Neural progenitor cell (in vitro differentiated cells): ENCODE data around the gene ZNF189. TPM values are rescaled to one million over a fixed set of nuclear protein-coding genes. Genes with fewer than 3 reads are reported as not detected.

ENCODE experiments used
- DNase-seq: peaks from one replicate; pipeline ENCODE4 v3.0.0-alpha.2; 2016; ENCODE audit warnings: low spot score
- H2AFZ ChIP-seq: fragments of 200-600 bp; sonication (generic); replicated peaks from 2 replicates; pipeline ENCODE4 v1.6.1; 2016; ENCODE audit warnings: antibody characterized with exemption
- H3F3A ChIP-seq: fragments of 200-600 bp; sonication (generic); 2 replicates; pipeline ENCODE4 v1.6.1; 2016; ENCODE audit warnings: antibody characterized with exemption, low read depth
- H3K27ac ChIP-seq: fragments of 200-600 bp; sonication (generic); 2 replicates; pipeline ENCODE4 v1.5.1; 2016; ENCODE audit warnings: mild to moderate bottlenecking
- H3K27me3 ChIP-seq: fragments of 200-600 bp; sonication (generic); 2 replicates; pipeline ENCODE4 v1.6.1; 2016; ENCODE audit warnings: mild to moderate bottlenecking, moderate library complexity
- H3K36me3 ChIP-seq: fragments of 200-600 bp; sonication (generic); 2 replicates; pipeline ENCODE4 v1.5.1; 2016
- H3K4me1 ChIP-seq: fragments of 200-600 bp; sonication (generic); 2 replicates; pipeline ENCODE4 v1.6.1; 2016; ENCODE audit warnings: mixed run types
- H3K4me2 ChIP-seq: fragments of 200-600 bp; sonication (generic); 2 replicates; pipeline ENCODE4 v1.6.1; 2016
- H3K4me3 ChIP-seq: fragments of 200-600 bp; sonication (generic); 2 replicates; pipeline ENCODE4 v1.5.1; 2016
- H3K79me2 ChIP-seq: fragments of 200-600 bp; sonication (generic); 2 replicates; pipeline ENCODE4 v1.6.1; 2016; ENCODE audit warnings: low read depth
- H3K9ac ChIP-seq: fragments of 200-600 bp; sonication (generic); 2 replicates; pipeline ENCODE4 v1.6.1; 2016
- H3K9me3 ChIP-seq: fragments of 200-600 bp; sonication (generic); 2 replicates; pipeline ENCODE4 v1.5.1; 2016; ENCODE audit warnings: low read depth
- H4K20me1 ChIP-seq: fragments of 200-600 bp; sonication (generic); 2 replicates; pipeline ENCODE4 v1.6.1; 2016; ENCODE audit warnings: low read depth
- H3K27ac Mint-ChIP-seq: 3 replicates; pipeline ENCODE4 v1.8.0; 2021; ENCODE audit warnings: mixed read lengths
- H3K27me3 Mint-ChIP-seq: 2 replicates; pipeline ENCODE4 v1.8.0; 2022; ENCODE audit warnings: low read depth, mild to moderate bottlenecking, inconsistent platforms, moderate library complexity, mixed read lengths; ENCODE audit not compliant: insufficient read depth
- H3K36me3 Mint-ChIP-seq: 3 replicates; pipeline ENCODE4 v1.8.0; 2021; ENCODE audit warnings: mixed read lengths
- H3K4me1 Mint-ChIP-seq: 3 replicates; pipeline ENCODE4 v1.8.0; 2021; ENCODE audit warnings: mixed read lengths
- H3K4me3 Mint-ChIP-seq: 3 replicates; pipeline ENCODE4 v1.8.0; 2021; ENCODE audit warnings: mild to moderate bottlenecking, moderate library complexity, mixed read lengths
- H3K9me3 Mint-ChIP-seq: 3 replicates; pipeline ENCODE4 v1.8.0; 2020; ENCODE audit warnings: mixed read lengths
- EZH2 ChIP-seq: fragments of 200-600 bp; sonication (generic); IDR thresholded peaks from 2 replicates; pipeline ENCODE4 v1.6.1; 2017; ENCODE audit warnings: antibody characterized with exemption, mild to moderate bottlenecking, moderate library complexity
- EZH2phosphoT487 ChIP-seq: fragments of 200-600 bp; sonication (generic); IDR thresholded peaks from 2 replicates; pipeline ENCODE4 v1.6.1; 2017; ENCODE audit warnings: antibody characterized with exemption
- total RNA-seq: library from RNA; depleted of rRNA; stranded (reverse); fragments of >200 nt; gene quantifications from 2 replicates; pipeline ENCODE4 v1.2.3, GENCODE V29; 2015; ENCODE audit warnings: low replicate concordance
- TF ChIP-seq, protein P1 (sequence below): fragments of 200-600 bp; sonication (generic); IDR thresholded peaks from 2 replicates; pipeline ENCODE4 v1.5.1; 2017; ENCODE audit warnings: antibody characterized with exemption, mild to moderate bottlenecking

The ZNF189 gene
- total RNA-seq, 1 donor from 2014 or later = 40.2 TPM

DNA sequence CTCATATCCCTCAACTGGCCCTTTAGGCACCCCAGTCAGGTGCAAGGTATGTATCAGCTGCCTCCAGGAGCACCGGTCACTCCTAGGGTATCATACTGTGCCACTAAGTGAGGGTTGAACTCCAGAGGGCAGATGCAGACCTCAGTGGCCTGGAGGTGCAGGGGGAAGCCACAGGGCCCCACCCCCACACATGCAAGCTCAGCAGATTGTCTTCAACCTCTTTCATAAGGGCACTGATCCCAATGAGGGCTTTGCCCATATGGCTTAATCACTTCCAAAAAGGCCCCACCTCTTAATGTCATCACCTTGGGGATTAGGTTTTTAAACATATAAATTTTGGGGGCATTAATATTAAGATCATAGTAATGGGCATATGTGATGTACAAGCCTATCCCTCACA is 42.0 kb upstream of the ZNF189 start:
- no peaks in the 10 kb centered on the region for H3K36me3 ChIP-seq
- no peak overlapping the region for H3K9ac ChIP-seq
- H3K4me1 Mint-ChIP-seq = no peaks in the 10 kb centered on the region
- H3K27ac Mint-ChIP-seq = no peak overlapping the region
- TF ChIP-seq EZH2 = no peak
- no peak for TF ChIP-seq EZH2phosphoT487
- TF ChIP-seq, protein P1, sequence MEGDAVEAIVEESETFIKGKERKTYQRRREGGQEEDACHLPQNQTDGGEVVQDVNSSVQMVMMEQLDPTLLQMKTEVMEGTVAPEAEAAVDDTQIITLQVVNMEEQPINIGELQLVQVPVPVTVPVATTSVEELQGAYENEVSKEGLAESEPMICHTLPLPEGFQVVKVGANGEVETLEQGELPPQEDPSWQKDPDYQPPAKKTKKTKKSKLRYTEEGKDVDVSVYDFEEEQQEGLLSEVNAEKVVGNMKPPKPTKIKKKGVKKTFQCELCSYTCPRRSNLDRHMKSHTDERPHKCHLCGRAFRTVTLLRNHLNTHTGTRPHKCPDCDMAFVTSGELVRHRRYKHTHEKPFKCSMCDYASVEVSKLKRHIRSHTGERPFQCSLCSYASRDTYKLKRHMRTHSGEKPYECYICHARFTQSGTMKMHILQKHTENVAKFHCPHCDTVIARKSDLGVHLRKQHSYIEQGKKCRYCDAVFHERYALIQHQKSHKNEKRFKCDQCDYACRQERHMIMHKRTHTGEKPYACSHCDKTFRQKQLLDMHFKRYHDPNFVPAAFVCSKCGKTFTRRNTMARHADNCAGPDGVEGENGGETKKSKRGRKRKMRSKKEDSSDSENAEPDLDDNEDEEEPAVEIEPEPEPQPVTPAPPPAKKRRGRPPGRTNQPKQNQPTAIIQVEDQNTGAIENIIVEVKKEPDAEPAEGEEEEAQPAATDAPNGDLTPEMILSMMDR = no peak
- no peak overlapping the region for H3K4me3 Mint-ChIP-seq
- no peaks in the 10 kb centered on the region for H3K36me3 Mint-ChIP-seq
- no peak overlapping the region for H2AFZ ChIP-seq
- DNase-seq = no peak
- H4K20me1 ChIP-seq = no peaks in the 10 kb centered on the region
- no peaks in the 10 kb centered on the region for H3K4me1 ChIP-seq
- no peak overlapping the region for H3K4me3 ChIP-seq
- no peaks in the 10 kb centered on the region for H3F3A ChIP-seq
- H3K27ac ChIP-seq = no peak overlapping the region
- no peaks in the 10 kb centered on the region for H3K9me3 Mint-ChIP-seq
- H3K79me2 ChIP-seq = no peaks in the 10 kb centered on the region
- no peak overlapping the region for H3K4me2 ChIP-seq
- no peaks in the 10 kb centered on the region for H3K9me3 ChIP-seq
- no peaks in the 10 kb centered on the region for H3K27me3 Mint-ChIP-seq
- H3K27me3 ChIP-seq = no peaks in the 10 kb centered on the region

DNA sequence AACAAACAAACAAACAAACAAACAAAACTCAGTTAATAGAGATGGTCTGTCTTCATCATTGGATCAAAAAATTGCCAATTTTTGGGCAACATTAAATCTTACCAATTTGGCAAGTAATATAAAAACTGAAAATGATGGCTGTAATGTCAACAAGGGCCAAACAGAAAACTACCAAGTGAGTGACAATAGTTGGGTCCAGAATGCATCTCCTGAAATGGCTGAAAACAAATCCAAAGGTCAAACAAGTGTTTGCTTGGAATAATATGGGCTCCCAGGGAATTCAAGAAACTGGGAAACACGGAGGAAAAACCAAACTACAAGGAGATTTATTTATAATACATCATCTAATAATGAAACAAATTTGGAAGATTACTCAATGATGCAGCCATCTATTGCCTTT is 39.0 kb upstream of the ZNF189 start:
- H3K4me1 ChIP-seq = no peaks in the 10 kb centered on the region
- no peaks in the 10 kb centered on the region for H3F3A ChIP-seq
- H3K4me3 ChIP-seq = no peak overlapping the region
- no peak overlapping the region for H3K27ac Mint-ChIP-seq
- TF ChIP-seq, protein P1 = no peak
- no peak for TF ChIP-seq EZH2phosphoT487
- no peak for TF ChIP-seq EZH2
- no peak overlapping the region for H3K4me2 ChIP-seq
- no peak overlapping the region for H3K4me3 Mint-ChIP-seq
- no peaks in the 10 kb centered on the region for H3K4me1 Mint-ChIP-seq
- H3K27me3 ChIP-seq = no peaks in the 10 kb centered on the region
- no peak overlapping the region for H2AFZ ChIP-seq
- no peaks in the 10 kb centered on the region for H3K36me3 Mint-ChIP-seq
- H3K9me3 ChIP-seq = no peaks in the 10 kb centered on the region
- no peak overlapping the region for H3K27ac ChIP-seq
- no peaks in the 10 kb centered on the region for H3K36me3 ChIP-seq
- H3K27me3 Mint-ChIP-seq = no peaks in the 10 kb centered on the region
- H3K9ac ChIP-seq = no peak overlapping the region
- no peak for DNase-seq
- no peaks in the 10 kb centered on the region for H3K79me2 ChIP-seq
- no peaks in the 10 kb centered on the region for H4K20me1 ChIP-seq
- no peaks in the 10 kb centered on the region for H3K9me3 Mint-ChIP-seq

DNA sequence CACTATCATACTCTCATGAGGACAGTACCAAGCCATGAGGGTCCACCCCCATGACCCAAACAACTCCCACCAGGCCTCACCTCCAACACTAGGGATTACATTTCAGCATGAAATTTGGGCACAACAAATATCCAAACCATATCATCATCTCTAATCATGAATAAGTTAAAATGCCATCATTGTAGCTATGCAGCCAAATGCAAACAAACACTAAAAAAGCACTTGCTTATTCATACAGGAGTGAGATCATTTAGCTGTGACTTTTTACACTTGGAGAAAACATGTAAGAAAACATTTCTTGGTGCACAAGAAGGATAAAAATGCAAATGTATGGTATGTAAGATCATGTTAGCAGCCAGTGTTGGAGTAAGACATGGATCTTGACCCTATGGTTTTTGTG is 38.0 kb upstream of the ZNF189 start:
- Histone ChIP-seq H3K4me3 (no peak overlapping the region), H4K20me1 (no peaks in the 10 kb centered on the region), H3K9ac (no peak overlapping the region), H3K27ac (no peak overlapping the region), H3F3A (no peaks in the 10 kb centered on the region), H3K4me1 (no peaks in the 10 kb centered on the region), H3K27me3 (no peaks in the 10 kb centered on the region), H3K9me3 (no peaks in the 10 kb centered on the region), H2AFZ (no peak overlapping the region), H3K36me3 (no peaks in the 10 kb centered on the region), H3K79me2 (no peaks in the 10 kb centered on the region), H3K4me2 (no peak overlapping the region)
- Mint-ChIP-seq H3K27ac (no peak overlapping the region), H3K36me3 (no peaks in the 10 kb centered on the region), H3K4me1 (no peaks in the 10 kb centered on the region), H3K27me3 (no peaks in the 10 kb centered on the region), H3K9me3 (no peaks in the 10 kb centered on the region), H3K4me3 (no peak overlapping the region)
- no peak for DNase-seq
- TF ChIP-seq EZH2 = no peak
- no peak for TF ChIP-seq EZH2phosphoT487
- TF ChIP-seq, protein P1 = no peak

DNA sequence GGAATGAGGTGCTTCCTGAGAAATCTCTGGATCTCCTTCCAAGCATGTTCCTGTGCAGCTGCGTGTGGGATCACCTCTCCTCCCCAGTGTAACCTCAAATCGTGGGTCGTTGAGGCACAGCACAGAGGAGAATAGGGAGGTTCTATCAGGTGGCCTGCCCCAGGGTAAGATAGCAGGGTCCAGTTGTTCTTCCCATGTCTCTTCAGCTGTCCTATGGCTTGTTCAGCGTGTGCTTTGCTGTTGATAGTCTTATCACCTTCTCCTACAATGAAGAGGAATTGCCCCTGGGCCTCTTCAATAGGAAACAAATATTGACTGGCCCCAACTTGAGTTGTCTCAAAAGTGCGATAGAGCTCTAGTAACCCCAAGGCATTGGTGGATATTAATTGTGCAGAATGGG is 36.2 kb upstream of the ZNF189 start:
- Histone ChIP-seq H3F3A (no peaks in the 10 kb centered on the region), H3K4me1 (no peaks in the 10 kb centered on the region), H3K36me3 (no peaks in the 10 kb centered on the region), H3K79me2 (no peaks in the 10 kb centered on the region), H3K9ac (no peak overlapping the region), H3K9me3 (no peaks in the 10 kb centered on the region), H2AFZ (no peak overlapping the region), H4K20me1 (no peaks in the 10 kb centered on the region), H3K4me3 (no peak overlapping the region), H3K27ac (no peak overlapping the region), H3K4me2 (no peak overlapping the region), H3K27me3 (no peaks in the 10 kb centered on the region)
- H3K4me3 Mint-ChIP-seq = no peak overlapping the region
- H3K27me3 Mint-ChIP-seq = no peaks in the 10 kb centered on the region
- no peaks in the 10 kb centered on the region for H3K4me1 Mint-ChIP-seq
- TF ChIP-seq EZH2 (no peak), EZH2phosphoT487 (no peak)
- TF ChIP-seq, protein P1 = no peak
- DNase-seq = no peak
- H3K9me3 Mint-ChIP-seq = no peaks in the 10 kb centered on the region
- H3K27ac Mint-ChIP-seq = no peak overlapping the region
- no peaks in the 10 kb centered on the region for H3K36me3 Mint-ChIP-seq
